ENCODE results near the gene PER3. TPM values are rescaled to one million over a fixed set of nuclear protein-coding genes. Genes with fewer than 3 reads are reported as not detected.
A peak's percentile ranks its signal among the peaks of the same experiment; 100 is the strongest.

The PER3 gene
- total and polyA plus RNA-seq, 2 of the 13 experiments (the other 11 are each of a cell fraction or from before 2014, with no cell fraction given): 3.0 to 6.0 TPM

DNA sequence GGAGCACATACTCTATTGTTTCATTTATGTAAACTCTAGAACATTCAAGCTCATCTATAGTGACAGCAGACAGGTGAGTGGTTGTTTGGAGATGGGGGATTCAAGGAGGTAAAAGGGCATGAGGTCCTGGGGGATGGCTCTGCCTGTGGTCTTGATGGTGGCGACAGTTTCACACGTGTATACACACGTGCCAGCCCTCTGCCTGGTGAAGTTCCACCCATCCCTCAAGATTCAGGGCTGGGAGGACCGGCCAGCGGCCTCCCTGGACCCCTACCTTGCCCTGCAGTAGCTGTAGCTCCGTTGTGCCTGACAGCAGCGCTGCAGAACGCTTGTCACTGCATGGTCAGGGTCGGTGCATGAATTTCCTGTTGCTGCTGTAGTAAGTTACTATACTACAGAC lies 107.7 kb downstream of the PER3 start:
- TF ChIP-seq, protein P1, sequence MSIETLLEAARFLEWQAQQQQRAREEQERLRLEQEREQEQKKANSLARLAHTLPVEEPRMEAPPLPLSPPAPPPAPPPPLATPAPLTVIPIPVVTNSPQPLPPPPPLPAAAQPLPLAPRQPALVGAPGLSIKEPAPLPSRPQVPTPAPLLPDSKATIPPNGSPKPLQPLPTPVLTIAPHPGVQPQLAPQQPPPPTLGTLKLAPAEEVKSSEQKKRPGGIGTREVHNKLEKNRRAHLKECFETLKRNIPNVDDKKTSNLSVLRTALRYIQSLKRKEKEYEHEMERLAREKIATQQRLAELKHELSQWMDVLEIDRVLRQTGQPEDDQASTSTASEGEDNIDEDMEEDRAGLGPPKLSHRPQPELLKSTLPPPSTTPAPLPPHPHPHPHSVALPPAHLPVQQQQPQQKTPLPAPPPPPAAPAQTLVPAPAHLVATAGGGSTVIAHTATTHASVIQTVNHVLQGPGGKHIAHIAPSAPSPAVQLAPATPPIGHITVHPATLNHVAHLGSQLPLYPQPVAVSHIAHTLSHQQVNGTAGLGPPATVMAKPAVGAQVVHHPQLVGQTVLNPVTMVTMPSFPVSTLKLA (IDR thresholded peaks at IDR 0.05): peak; percentile 89
- TF ChIP-seq, protein P2, sequence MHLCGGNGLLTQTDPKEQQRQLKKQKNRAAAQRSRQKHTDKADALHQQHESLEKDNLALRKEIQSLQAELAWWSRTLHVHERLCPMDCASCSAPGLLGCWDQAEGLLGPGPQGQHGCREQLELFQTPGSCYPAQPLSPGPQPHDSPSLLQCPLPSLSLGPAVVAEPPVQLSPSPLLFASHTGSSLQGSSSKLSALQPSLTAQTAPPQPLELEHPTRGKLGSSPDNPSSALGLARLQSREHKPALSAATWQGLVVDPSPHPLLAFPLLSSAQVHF (CRISPR knock-in tag; IDR thresholded peaks at IDR 0.05): no peak
- no peak overlapping the region for H3K27ac ChIP-seq (ENCODE audit: extremely low read length, insufficient read depth, low read length)
- H3K27me3 ChIP-seq (ENCODE audit: control insufficient read depth in 1 of 2, insufficient read depth in 2 of 2, low read length in 2 of 2): peaks cover 0 to 14% of the 10 kb centered on the region in 2 experiments; a peak in 2 of 5 replicates
- in situ Hi-C loops (cut with HindIII; ENCODE audit: extremely low pct_ligation_motif_present, low pct_unique_long_range_greater_than_20kb): no loop called here
- intact Hi-C loops (cut with micrococcal nuclease; ENCODE audit: unreplicated experiment): no loop called here
- 0% methylated on average over 4 of the region's 9 CpGs for WGBS (ENCODE audit: low lambda C conversion rate)
- H3K9ac ChIP-seq (ENCODE audit: insufficient read depth, low read depth, low read length): no peak overlapping the region
- no TSS peak for BruUV-seq (replicated peaks)
- H2AFZ ChIP-seq (ENCODE audit: low read length): no peak overlapping the region
- FAIRE-seq (no peak), DNase-seq (ENCODE audit: low spot score) (no peak), ATAC-seq (no peak)
- no peaks in the 10 kb centered on the region for H3K79me2 ChIP-seq (ENCODE audit: insufficient read depth, low read length)
- ChIA-PET CTCF (ENCODE audit: low intra/inter-chr PET ratio, low total read pairs) (no interaction called here), POLR2A (no interaction called here)
- H3K4me1 ChIP-seq (ENCODE audit: insufficient read depth, low read length): no peaks in the 10 kb centered on the region
- H4K20me1 ChIP-seq (ENCODE audit: insufficient read depth, low read length): no peaks in the 10 kb centered on the region
- H3K36me3 ChIP-seq (replicated peaks in 1 of 2; ENCODE audit: control insufficient read depth in 1 of 2, insufficient read depth in 2 of 2, low read length in 2 of 2): no peaks in the 10 kb centered on the region
- H3K4me3 ChIP-seq (replicated peaks in 1 of 3; ENCODE audit: insufficient read depth in 1 of 3, low read depth in 2 of 3, low read length in 3 of 3): no peak overlapping the region
- no peak overlapping the region for H3K4me2 ChIP-seq (ENCODE audit: low read depth, low read length)
- H3K9me3 ChIP-seq (ENCODE audit: low read length): no peaks in the 10 kb centered on the region

DNA sequence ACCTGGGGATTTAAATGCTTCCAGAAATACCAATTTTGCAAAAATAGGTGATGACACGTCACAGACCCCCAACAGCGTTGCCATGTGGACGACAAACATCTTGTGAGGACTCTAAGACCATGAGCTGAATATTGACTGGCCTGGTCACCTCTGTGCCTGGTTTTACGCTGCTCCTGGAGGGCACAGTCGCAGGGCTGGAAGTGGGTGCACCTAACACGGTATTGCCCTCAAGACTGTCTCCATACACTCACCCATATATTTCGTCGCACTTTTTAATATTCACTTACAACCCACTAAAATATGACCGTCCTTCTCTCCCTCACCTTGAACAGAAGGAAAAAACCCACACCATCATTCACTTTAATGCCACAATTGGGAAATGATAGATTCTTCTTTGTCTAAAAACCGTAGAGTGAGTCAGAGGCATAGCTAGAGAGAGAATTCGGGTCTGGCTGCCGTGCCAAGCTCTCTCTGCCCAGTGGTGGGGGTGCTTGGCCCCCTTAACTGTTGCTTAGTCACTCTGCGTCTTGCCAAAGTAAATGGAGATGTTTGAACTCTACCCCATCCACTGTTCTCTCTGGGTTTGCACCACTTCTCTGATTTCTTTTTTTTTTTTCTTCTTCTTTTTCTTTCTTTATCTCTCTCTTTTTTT lies 109.6 kb downstream of the PER3 start:
- no peak overlapping the region for H3K9ac ChIP-seq (ENCODE audit: insufficient read depth, low read depth, low read length)
- no peaks in the 10 kb centered on the region for H4K20me1 ChIP-seq (ENCODE audit: insufficient read depth, low read length)
- no peak overlapping the region for H3K4me2 ChIP-seq (ENCODE audit: low read depth, low read length)
- no peaks in the 10 kb centered on the region for H3K36me3 ChIP-seq (replicated peaks in 1 of 2; ENCODE audit: control insufficient read depth in 1 of 2, insufficient read depth in 2 of 2, low read length in 2 of 2)
- ATAC-seq (no peak), DNase-seq (ENCODE audit: low spot score) (no peak), FAIRE-seq (no peak)
- no peak overlapping the region for H3K4me3 ChIP-seq (replicated peaks in 1 of 3; ENCODE audit: insufficient read depth in 1 of 3, low read depth in 2 of 3, low read length in 3 of 3)
- H3K4me1 ChIP-seq (ENCODE audit: insufficient read depth, low read length): no peaks in the 10 kb centered on the region
- in situ Hi-C loops (cut with HindIII; ENCODE audit: extremely low pct_ligation_motif_present, low pct_unique_long_range_greater_than_20kb) (no loop called here), intact Hi-C loops (cut with micrococcal nuclease; ENCODE audit: unreplicated experiment) (no loop called here)
- no peak overlapping the region for H3K27ac ChIP-seq (ENCODE audit: extremely low read length, insufficient read depth, low read length)
- no peak overlapping the region for H2AFZ ChIP-seq (ENCODE audit: low read length)
- H3K27me3 ChIP-seq (ENCODE audit: control insufficient read depth in 1 of 2, insufficient read depth in 2 of 2, low read length in 2 of 2): peaks cover 0 to 14% of the 10 kb centered on the region in 2 experiments; a peak in 2 of 5 replicates
- H3K79me2 ChIP-seq (ENCODE audit: insufficient read depth, low read length): no peaks in the 10 kb centered on the region
- ChIA-PET CTCF (ENCODE audit: low intra/inter-chr PET ratio, low total read pairs) (no interaction called here), POLR2A (no interaction called here)
- TF ChIP-seq, protein P3, sequence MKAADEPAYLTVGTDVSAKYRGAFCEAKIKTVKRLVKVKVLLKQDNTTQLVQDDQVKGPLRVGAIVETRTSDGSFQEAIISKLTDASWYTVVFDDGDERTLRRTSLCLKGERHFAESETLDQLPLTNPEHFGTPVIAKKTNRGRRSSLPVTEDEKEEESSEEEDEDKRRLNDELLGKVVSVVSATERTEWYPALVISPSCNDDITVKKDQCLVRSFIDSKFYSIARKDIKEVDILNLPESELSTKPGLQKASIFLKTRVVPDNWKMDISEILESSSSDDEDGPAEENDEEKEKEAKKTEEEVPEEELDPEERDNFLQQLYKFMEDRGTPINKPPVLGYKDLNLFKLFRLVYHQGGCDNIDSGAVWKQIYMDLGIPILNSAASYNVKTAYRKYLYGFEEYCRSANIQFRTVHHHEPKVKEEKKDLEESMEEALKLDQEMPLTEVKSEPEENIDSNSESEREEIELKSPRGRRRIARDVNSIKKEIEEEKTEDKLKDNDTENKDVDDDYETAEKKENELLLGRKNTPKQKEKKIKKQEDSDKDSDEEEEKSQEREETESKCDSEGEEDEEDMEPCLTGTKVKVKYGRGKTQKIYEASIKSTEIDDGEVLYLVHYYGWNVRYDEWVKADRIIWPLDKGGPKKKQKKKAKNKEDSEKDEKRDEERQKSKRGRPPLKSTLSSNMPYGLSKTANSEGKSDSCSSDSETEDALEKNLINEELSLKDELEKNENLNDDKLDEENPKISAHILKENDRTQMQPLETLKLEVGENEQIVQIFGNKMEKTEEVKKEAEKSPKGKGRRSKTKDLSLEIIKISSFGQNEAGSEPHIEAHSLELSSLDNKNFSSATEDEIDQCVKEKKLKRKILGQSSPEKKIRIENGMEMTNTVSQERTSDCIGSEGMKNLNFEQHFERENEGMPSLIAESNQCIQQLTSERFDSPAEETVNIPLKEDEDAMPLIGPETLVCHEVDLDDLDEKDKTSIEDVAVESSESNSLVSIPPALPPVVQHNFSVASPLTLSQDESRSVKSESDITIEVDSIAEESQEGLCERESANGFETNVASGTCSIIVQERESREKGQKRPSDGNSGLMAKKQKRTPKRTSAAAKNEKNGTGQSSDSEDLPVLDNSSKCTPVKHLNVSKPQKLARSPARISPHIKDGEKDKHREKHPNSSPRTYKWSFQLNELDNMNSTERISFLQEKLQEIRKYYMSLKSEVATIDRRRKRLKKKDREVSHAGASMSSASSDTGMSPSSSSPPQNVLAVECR (CRISPR knock-in tag; IDR thresholded peaks at IDR 0.05; ENCODE audit: borderline replicate concordance): no peak
- TF ChIP-seq CREB1 (IDR thresholded peaks at IDR 0.05) (peak; percentile 46), CREB1 (CRISPR knock-in tag; IDR thresholded peaks at IDR 0.05) (no peak)
- no peaks in the 10 kb centered on the region for H3K9me3 ChIP-seq (ENCODE audit: low read length)
- BruUV-seq (replicated peaks): no TSS peak
- 35% methylated on average over 12 of the region's 13 CpGs for WGBS (ENCODE audit: low lambda C conversion rate)
